ENCODE measurements around the gene RAD51B.
"Not testable (repeated sequence)": the region's sequence is repeated elsewhere in the genome, so short reads cannot be mapped to it uniquely, and the experiment has no call there.

DNA sequence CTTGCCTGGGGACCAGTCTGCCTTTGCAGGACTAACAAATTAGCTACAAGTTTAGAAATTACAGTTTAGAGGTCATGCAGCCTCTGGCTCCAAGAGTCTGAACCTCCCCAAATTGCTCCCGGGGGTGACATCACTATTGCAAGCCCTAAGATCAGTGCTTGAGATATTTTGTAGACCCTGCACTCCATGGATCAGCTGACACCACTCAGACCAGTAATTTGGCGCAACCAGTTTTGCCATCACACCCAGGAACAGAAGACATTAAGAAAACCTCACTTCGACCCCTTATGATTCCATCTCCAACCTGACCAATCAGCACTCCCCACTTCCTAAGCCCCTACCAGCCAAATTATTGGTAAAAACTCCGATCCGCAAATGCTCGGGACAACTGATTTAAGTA is 1.1 kb upstream of the RAD51B start:
- not testable (repeated sequence) for TF ChIP-seq CTCF (IDR thresholded peaks at IDR 0.05); POLR2AphosphoS5 (IDR thresholded peaks at IDR 0.05); POLR2A (IDR thresholded peaks at IDR 0.05); EP300 (IDR thresholded peaks at IDR 0.05; ENCODE audit: low read depth)
